Measurements from ENCODE around the gene CRMP1.
"Not testable (repeated sequence)": the region's sequence is repeated elsewhere in the genome, so short reads cannot be mapped to it uniquely, and the experiment has no call there.

The CRMP1 gene

DNA sequence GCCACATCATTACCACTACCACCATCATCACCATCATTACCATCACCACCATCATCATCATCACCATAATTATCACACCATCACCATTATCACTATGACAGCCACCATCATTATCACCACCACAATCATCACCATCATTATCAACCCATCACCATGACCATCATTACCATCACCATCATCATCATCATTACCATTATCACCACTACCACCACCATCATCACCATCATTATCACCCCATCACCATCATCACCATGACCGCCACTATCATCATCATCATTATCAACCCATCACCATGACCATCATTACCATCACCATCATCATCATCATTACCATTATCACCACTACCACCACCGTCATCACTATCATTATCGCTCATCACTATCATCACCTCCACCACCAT lies 36.5 kb downstream of the CRMP1 start:
- DNase-seq (ENCODE audit: low read depth, low spot score), result not testable (repeated sequence)

DNA sequence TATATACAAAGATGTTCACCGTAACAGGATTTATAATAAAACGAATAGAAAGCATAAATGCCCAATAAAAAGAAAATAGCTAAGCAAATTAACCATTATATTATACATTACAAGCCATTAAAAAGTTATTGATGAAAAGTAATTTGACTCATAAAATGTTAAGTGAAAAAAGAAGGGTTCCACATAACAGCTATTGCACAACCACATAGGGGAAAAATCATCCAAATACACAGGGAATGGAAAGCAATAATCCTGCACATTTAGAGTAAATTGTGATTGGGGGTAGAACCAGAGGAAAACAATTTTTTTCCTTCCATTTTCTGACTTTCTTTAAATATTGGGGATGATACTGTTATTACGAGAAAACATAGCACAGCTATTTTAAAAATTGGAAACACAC lies 38.0 kb downstream of the CRMP1 start:
- no peak for DNase-seq (ENCODE audit: low read depth, low spot score)

DNA sequence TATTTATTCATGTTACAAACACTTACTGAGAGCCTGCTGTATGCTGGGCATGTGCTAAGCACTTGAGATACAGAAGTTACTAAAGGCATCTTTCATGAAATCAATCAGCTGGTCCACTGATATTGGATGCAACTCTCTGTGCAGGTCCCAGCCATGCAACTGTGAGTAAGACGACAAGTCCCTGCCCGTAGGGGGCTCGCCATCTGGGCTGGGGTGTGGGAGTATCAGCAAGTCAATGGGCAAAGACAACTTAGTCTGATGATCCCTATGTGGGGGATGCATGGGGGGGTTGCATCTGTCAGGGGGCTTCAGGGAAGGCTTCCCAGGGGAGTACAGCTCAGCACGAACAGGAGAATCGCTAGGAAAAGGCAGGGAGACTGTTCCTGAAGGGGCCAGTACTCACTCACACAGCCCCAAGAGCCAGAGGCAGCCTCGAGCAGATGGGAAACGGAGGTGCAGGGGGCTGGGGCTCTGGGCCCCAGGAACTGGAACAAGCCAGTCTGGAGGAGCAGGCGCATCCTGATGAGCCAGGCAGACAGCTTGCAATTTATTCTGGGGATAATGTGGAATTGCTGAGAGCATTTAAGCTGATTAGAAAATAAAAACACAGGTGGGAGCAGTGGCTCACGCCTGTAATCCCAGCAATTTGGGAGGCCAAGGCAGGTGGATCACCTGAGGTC lies 40.2 kb downstream of the CRMP1 start:
- no peak for DNase-seq (ENCODE audit: low read depth, low spot score)

DNA sequence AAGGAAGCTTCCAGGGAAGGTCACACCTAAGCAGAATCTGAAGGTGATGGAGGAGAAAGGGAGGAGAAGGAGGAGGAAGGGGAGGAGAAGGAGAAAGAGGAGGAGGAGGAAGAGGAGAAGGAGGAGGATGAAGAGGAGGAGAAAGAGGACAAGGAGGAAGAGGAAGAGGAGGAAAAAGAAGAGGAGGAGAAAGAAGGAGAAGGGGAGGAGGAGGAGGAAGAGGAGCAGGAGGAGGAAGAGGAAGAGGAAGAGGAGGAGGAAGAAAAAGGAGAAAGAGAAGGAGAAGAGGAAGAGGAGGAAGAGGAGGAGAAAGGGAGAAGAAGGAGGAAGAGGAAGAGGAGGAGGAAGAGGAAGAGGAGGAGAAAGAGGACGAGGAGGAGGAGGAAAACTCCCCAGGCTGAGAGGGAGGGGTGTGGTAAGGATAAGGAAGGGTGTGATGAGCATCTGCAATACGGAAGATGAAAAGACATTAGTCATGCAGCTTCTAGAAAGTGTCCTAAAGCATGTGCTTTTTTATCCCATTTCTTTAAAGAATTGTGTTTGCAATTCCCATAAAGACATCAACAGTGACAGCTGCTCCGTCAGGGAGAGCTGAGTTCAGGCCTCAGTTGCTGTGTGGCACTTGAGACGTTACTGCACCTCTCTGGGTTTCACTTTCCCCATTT lies 41.1 kb downstream of the CRMP1 start:
- DNase-seq (ENCODE audit: low read depth, low spot score), result no peak

DNA sequence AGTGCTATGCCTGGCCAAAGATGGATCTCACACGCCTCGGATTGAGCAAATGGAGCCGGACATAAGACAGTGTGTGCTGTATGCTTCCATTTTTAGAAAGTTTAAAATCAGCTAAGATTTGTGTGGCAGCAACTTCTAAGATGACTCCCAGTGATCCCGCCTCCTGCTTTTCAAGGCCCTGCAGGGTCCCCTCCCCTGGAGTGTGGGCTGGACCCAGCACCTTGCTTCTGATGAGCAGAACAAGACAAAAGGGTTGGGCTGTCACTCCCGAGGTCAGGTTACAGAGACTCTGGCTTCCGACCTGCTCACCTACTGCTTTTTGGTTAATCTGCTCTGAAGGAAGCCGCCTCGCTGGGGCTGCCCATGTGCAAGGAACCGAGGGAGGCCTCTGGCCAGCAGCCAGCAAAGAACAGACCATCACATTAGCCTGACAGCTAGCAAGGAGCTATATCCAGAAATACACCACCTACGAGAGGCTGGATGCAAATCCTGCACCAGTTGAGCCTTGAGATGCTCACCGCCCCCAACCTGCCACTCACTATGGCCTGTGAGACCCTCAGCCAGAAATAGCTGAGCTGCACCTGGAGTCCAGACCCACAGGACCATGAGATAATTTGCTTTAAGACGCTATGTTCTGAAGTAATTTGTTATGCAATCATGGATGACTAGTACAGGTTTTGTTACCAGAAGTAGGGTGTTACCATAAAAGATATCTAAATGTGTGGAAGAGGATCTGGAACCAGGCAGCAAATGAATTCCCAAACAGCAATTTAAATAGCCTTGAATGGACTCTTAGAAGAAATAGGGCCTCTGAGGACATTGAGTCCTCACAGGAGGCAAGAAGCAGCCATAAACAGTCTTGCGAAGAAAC lies 47.6 kb downstream of the CRMP1 start:
- DNase-seq (ENCODE audit: low read depth, low spot score), result no peak

DNA sequence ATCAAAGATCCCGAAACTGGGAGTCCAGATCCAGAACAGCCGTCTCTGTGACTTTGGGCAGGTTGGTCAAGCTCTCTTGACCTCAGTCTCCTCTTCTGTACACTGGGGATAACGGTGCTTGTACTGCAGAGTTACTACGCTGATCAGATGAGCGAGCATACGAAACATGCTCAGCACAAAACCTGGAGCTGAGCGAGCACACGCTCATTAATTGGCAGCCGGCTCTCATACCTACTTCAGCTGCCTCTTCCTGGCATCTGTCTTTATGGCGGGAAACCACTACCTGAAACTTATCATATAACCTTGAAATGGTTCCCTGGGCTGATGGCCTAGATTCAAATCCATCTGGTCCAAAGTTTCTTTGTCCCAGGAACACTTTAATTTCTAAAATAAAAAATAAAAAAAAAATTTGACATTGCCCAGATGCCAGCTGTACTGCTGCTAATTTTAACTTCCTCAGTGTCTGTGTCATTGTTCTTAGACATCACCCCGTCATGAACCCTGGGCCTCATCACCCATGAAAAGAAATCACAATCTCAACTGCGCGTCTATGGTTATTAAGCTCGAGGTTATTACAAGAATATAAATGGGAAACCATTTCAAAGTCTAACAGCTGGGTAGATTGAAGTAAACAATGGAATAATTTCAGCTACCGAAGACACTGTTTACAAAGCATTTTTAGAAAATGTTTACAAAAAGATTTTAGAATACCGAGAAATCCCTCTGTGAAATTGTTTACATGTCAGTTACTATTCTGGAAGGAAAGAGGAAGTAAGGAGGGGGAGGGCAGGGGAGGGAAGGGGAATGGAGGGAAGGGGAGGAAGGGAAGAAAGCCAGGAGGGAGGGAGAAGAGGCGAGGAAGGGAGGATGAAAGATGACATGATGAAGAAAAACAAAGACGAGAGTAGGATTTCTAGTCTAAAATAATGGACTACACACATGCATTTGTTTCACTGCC lies 49.0 kb downstream of the CRMP1 start:
- DNase-seq (ENCODE audit: low read depth, low spot score), result no peak

DNA sequence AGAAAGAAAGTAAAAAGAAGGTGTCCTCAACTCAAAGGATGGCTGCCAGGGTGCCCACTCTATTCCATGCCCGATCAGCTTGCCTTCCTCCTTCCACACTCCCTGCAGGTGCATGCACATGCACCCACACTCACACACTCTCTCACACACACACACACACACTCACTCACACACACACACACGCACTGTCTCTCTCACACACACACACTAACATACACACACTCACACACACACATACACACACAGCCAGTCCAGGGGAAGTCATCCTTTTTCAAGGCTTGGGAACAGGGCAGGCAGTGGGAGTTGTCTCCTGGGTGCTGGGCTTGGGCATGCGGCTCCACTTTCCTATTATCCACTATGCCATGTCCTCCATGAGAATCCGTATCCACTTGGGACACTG lies 50.4 kb downstream of the CRMP1 start:
- DNase-seq (ENCODE audit: low read depth, low spot score), result no peak

DNA sequence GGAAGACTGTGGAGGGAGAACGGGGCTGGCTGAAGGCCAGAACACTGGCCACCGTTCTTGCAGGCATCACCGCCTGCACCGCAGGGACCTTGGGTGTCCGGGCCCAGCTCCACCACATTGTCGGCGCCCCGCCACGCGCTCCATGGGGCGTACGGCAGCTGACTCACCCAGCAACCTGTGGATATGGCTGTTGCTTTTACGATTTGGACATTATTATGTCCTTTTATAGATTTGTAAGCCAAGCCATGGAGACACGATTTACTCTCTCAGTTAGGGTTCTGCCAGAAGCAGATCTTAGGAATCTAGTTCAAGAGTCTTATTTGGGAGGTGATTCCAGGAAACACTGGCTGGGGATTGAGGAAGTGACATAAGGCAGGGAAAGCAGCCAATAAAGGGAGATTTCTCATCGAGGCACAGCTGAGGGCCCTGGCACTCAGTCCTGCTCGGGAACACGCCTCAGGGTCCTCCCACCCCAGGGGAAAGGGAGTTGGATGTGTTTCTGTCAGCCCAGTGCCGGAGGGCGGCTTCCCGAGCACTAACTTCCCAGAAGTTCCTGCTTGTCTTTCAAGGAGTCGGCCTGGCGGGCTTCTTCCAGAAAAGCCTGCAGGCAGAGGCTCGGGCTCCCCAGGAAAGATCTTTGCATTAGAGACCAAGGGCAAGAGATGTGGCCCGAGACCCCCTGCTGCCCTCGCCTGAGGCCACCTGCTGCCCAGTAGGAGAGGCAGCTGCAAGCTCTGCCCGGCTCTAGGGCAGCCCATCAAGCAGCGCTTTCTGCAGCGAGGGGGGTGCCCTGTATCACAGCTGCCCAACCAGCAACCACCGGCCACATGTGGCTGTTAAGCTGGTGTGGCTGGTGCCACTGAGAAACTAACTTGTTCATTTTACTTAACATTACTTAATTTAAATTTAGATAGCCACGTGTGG lies 52.9 kb downstream of the CRMP1 start:
- no peak for DNase-seq (ENCODE audit: low read depth, low spot score)

DNA sequence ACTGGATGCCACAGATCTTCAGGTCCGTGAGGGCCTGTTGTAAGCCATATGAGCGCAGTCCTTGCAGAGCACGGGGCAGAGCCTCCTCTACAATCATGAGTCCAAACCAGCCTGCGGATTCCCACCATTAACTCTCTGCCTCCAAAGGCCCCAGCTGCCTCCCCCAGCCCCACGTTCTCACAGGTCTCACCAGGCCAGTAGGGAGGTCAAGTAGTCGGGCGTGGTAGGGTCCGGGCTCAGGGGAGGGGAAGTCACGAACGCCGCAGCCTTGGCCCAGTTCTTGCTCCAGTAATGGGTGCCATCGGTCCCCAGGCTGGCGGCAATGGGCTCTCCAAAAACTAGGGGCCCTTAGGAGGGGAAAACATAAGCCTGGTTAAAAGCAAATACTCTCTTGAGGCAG lies 53.6 kb downstream of the CRMP1 start:
- DNase-seq (ENCODE audit: low read depth, low spot score), result no peak

DNA sequence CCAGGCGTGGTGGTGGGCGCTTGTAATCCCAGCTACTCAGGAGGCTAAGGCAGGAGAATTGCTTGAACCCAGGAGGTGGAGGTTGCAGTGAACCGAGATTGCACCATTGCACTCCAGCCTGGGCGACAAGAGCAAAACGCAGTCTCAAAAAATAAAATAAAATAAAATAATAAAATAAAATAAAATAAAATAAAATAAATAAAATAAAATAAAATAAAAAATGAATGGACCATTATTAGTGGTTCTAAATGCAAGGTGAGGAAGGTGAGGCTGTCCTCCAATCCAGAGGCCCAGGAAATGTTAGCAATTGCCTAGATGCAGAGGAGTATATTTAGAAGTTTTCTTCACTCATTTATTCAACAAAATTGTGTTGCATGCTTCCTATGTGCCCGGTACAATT lies 55.4 kb downstream of the CRMP1 start:
- DNase-seq (ENCODE audit: low read depth, low spot score), result not testable (repeated sequence)

DNA sequence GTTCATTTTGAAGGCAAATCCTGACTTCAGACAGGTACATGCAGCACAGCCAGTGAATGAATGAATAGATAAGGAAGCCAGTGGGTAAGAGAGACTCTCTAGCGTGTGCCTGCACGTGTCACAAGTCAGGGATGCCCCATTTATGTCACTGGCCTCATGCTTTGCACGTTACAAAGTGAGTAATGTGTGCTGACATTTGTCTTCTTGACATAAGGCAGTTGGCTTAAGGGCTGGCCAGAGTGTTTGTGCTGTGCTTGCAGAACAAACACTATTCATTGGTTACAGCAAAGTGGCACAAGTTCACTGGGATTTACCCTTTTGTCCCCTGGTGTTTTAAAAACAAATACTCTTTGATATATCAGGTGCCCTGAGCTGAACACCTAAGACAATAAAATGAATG lies 55.9 kb downstream of the CRMP1 start:
- no peak for DNase-seq (ENCODE audit: low read depth, low spot score)

DNA sequence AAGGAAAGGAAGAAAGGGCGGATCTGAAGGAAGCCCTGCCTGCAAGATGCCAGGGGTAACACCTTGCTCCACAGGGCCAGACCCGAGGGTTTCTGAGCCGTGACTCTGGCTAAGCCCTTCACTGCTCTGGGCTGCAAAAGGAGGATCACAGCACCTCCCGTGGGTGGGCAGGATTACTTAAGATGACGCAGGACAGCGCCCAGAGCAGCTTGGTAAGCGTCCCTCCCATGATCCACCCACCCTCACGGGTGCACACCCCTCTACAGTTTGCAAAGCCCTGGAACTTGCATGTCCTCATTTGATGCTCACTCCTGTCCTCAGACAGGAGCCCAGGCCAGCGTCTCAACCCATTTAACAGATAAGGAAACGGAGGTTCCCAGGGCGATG lies 64.9 kb downstream of the CRMP1 start:
- no peak for DNase-seq (ENCODE audit: low read depth, low spot score)

DNA sequence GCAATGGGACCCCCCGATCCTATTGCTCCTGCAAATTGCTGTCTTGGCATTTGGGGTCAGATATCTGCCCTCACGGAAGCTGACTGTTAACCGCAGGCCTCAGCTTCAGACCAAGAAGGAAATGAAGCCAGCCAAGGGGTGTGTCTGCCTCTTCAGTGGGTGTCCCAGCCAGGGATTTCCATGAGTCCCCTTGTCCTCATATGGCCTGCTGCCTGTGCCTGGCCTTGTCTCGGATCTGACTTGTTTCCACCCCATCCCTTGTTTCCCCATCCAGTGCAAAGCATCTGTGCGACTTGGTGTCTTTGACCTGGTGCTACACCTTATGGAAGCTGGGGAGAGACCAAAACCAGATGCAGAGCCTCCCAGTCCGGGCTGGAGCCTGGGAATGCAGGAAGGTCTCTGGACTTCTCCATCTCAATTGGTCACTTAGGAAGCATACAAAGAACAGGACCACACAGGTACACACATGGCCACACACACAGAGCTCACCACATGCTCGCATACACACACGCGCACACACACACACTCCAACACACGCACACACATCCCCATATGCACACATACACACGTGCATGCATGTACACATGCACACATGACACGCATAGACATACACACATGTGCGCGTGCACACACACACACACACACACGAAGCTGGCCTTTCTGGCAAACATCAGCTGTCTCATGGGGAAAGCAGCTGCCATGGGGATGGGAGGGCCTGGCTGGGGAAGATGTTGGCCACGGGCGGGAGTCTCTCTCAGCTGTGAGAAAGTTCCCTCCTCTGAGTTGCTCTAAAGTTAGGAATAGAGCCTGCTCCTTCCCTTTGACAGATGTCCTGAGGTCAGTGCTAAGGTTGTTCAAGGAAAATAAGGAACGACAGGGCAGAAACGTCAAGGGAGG lies 65.5 kb downstream of the CRMP1 start:
- DNase-seq (ENCODE audit: low read depth, low spot score), result no peak

DNA sequence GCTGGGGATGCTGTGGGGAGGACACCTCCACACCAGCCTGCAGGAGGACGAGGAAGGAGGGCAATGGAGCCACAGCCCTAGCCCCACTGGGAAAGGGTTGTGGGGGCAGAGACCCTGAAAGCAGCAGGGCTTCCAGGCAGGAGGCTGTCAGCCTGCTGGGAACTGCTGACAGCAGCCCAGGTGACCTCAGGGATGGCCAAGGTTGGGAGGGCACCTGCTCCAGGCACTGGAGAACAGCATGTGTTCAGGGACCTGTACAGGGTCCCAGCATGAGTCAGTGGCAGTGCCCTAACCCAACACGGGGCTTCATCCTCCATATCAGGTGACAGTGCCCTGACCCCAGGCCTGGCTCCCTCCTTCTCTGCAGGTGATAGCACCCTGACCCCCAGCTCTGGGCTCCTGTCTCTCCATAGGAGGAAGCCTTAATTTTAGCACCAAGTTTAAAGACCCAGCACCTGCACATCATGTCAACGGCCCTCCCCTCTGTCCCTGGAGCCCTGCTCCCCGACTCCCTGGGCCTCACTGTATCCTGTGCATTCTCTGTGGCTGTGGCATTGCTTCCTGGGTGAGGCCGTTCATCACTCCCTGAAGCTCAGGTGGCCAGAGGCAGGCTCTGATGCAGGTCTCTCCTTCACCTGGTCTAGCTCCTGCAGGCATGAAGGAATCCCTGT lies 66.3 kb downstream of the CRMP1 start:
- DNase-seq (ENCODE audit: low read depth, low spot score), result no peak

DNA sequence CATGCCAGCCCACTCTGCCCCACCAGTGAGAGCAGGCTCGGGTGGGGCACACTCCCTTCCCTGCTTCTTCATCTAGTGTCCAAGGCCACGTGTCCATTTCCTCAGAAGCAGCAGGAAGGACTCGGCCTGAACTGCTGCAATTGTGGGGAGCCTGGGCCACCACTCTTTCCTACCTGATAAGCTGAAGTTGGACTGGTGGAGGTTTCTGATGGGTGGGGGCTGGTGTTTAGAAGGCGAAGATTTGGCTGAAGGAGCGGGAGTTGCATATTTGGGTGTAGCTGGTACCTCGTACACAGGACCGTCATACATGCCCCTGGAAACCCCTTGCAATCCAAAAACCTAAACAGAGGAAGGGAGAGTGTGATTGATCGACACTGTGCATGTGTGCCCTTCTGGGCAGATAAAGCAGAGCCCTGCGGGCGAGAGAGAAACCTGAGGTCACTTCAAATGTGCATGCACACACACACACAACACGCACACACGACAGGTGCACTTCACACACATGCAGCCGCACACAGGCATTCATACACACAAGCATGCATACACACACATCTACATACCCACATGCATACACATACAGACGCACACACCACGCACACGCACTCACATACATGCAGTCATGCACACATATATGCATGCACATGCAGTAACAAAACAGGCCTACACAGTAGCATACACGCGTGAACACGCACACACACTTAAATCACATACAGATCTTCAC lies 67.4 kb downstream of the CRMP1 start:
- DNase-seq (ENCODE audit: low read depth, low spot score), result no peak

DNA sequence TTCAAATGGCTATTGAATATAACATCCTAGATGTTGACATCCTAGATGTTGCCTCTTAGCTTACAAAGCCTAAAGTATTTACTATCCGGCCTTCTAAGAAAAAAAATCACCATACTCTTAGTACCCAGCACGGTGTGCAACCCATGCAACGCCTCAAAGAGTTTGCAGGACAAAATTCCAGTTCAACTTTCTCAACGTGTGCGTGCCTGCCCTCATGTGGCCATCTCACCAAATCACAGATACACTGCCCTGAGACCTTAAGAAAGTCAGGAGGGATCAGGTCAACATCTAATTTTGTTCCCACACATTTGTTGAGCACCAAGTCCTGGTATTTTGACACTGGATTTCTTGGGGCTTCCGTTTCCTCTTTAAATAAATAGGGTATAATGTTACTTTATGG lies 68.3 kb downstream of the CRMP1 start:
- DNase-seq (ENCODE audit: low read depth, low spot score), result no peak

DNA sequence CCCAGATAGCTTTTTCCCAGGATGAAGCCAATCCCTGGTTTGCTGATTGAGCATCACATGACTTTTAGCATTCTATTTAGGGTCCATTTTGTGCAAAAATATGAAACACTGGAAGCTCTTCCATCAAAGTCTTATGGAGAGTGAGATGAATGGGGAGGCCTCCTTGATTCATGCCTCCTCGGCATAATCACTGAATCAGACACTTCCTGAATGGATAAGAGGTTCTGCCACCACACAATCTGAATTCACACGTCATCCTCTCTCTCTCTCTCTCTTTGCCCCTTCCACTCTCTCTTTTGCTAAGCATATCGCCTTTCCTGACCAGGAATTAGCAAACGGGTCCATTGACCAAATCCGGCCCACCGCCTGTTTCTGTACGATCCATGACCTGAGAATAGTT lies 68.7 kb downstream of the CRMP1 start:
- no peak for DNase-seq (ENCODE audit: low read depth, low spot score)

DNA sequence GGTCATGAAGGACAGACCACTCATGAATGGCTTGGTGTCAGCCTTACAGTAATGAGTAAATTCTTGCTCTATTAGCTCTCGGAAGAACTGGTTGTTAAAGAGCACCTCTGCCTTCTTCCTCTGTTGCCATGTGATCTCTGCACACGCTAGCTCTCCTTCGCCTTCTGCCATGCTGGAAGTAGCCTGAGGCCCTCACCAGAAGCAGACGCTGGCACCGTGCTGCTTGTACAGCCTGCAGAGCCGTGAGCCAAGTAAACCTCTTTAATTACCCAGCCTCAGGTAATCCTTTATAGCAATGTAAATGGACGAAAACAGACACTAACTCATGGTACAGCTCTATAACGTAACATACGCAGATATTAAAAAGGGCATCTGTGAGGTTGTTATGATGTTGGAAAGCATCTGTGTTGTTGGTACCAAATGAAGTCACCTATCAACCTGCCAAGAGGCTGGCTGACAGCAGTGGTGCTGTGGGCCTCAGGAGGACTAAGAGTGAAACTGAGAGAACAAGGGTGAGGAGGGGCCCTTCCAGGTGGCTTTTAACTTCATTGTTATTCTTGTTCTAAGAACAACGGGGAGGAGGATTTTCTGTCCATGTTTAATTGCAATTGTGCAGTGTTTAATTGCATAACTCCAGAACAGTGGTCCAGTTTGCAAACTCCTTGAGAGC lies 69.2 kb downstream of the CRMP1 start:
- no peak for DNase-seq (ENCODE audit: low read depth, low spot score)
